Measurements from ENCODE around the gene ANXA6. TPM values are rescaled to one million over a fixed set of nuclear protein-coding genes. Genes with fewer than 3 reads are reported as not detected.

Gene ANXA6
- total RNA-seq, 1 donor from 2014 or later, result 631 TPM

GRCh38 chr5:151154931-151155774 is 2.4 kb downstream of the ANXA6 start:
- DNase-seq (ENCODE audit: low spot score), result no peak

- no peak for DNase-seq (ENCODE audit: low spot score)
These were observed 3.8 kb downstream of the ANXA6 start for GRCh38 chr5:151153766-151154272.

GRCh38 chr5:151153300-151153699 is 4.3 kb downstream of the ANXA6 start:
- DNase-seq (ENCODE audit: low spot score), result no peak

GRCh38 chr5:151151793-151152192 is 5.8 kb downstream of the ANXA6 start:
- no peak for DNase-seq (ENCODE audit: low spot score)

GRCh38 chr5:151151263-151151660 is 6.3 kb downstream of the ANXA6 start:
- no peak for DNase-seq (ENCODE audit: low spot score)

GRCh38 chr5:151150471-151151262 is 6.9 kb downstream of the ANXA6 start:
- DNase-seq (ENCODE audit: low spot score), result no peak

- no peak for DNase-seq (ENCODE audit: low spot score)
These were observed 9.0 kb downstream of the ANXA6 start for GRCh38 chr5:151148583-151148982.

- DNase-seq (ENCODE audit: low spot score), result no peak
These were observed 10.5 kb downstream of the ANXA6 start for GRCh38 chr5:151147033-151147432.

GRCh38 chr5:151146061-151146460 is 11.5 kb downstream of the ANXA6 start:
- no peak for DNase-seq (ENCODE audit: low spot score)

GRCh38 chr5:151144922-151145321 is 12.7 kb downstream of the ANXA6 start:
- DNase-seq (ENCODE audit: low spot score), result no peak

GRCh38 chr5:151144275-151144674 is 13.3 kb downstream of the ANXA6 start:
- no peak for DNase-seq (ENCODE audit: low spot score)

- DNase-seq (ENCODE audit: low spot score), result no peak
These were observed 13.9 kb downstream of the ANXA6 start for GRCh38 chr5:151143645-151144044.

- no peak for DNase-seq (ENCODE audit: low spot score)
These were observed 14.6 kb downstream of the ANXA6 start for GRCh38 chr5:151142933-151143332.

- DNase-seq (ENCODE audit: low spot score), result no peak
These were observed 16.0 kb downstream of the ANXA6 start for GRCh38 chr5:151141535-151141934.

- no peak for DNase-seq (ENCODE audit: low spot score)
These were observed 16.7 kb downstream of the ANXA6 start for GRCh38 chr5:151140686-151141459.

- no peak for DNase-seq (ENCODE audit: low spot score)
These were observed 17.9 kb downstream of the ANXA6 start for GRCh38 chr5:151139646-151140045.

GRCh38 chr5:151139015-151139414 is 18.6 kb downstream of the ANXA6 start:
- DNase-seq (ENCODE audit: low spot score), result no peak

GRCh38 chr5:151138114-151138513 is 19.5 kb downstream of the ANXA6 start:
- DNase-seq (ENCODE audit: low spot score), result no peak

- no peak for DNase-seq (ENCODE audit: low spot score)
These were observed 20.3 kb downstream of the ANXA6 start for GRCh38 chr5:151137067-151137825.

GRCh38 chr5:151134228-151134627 is 23.4 kb downstream of the ANXA6 start:
- no peak for DNase-seq (ENCODE audit: low spot score)

- no peak for DNase-seq (ENCODE audit: low spot score)
These were observed 24.6 kb downstream of the ANXA6 start for GRCh38 chr5:151132963-151133362.

Data from mesenteric fat pad (tissue), 1 donor.